ENCODE data around the gene TSEN34. TPM values are rescaled to one million over a fixed set of nuclear protein-coding genes. Genes with fewer than 3 reads are reported as not detected.

TSEN34 gene
- total RNA-seq, 1 experiment from 2014 or later = 32.0 TPM

- no peaks in the 10 kb centered on the region for H3K27me3 Mint-ChIP-seq (ENCODE audit: low read depth)
- no peak for DNase-seq (ENCODE audit: low spot score)
- H3K27ac Mint-ChIP-seq = no peak overlapping the region
- no peak for TF ChIP-seq ZNF121 (CRISPR knock-in tag; IDR thresholded peaks at IDR 0.05)
- TF ChIP-seq E2F4 (CRISPR knock-in tag; IDR thresholded peaks at IDR 0.05; ENCODE audit: borderline replicate concordance, low read depth) = no peak
- TF ChIP-seq GRHL2 (CRISPR knock-in tag; IDR thresholded peaks at IDR 0.05; ENCODE audit: insufficient replicate concordance, severe bottlenecking) = no peak
- no peak for TF ChIP-seq RORB (CRISPR knock-in tag; IDR thresholded peaks at IDR 0.05)
- TF ChIP-seq ZBTB21 (CRISPR knock-in tag; IDR thresholded peaks at IDR 0.05; ENCODE audit: borderline replicate concordance) = no peak
- TF ChIP-seq USF1 (CRISPR knock-in tag; IDR thresholded peaks at IDR 0.05) = no peak
- TF ChIP-seq CDX4 (CRISPR knock-in tag; IDR thresholded peaks at IDR 0.05; ENCODE audit: borderline replicate concordance) = no peak
- no peak for TF ChIP-seq ARID4B (CRISPR knock-in tag; IDR thresholded peaks at IDR 0.05; ENCODE audit: borderline replicate concordance)
- TF ChIP-seq E2F1 (CRISPR knock-in tag; IDR thresholded peaks at IDR 0.05) = no peak
- TF ChIP-seq CREM (CRISPR knock-in tag; IDR thresholded peaks at IDR 0.05) = no peak
- TF ChIP-seq RELA (CRISPR knock-in tag; IDR thresholded peaks at IDR 0.05; ENCODE audit: borderline replicate concordance) = no peak
- no peak for TF ChIP-seq NR1H2 (CRISPR knock-in tag; IDR thresholded peaks at IDR 0.05)
- no peak for TF ChIP-seq ZNF416 (CRISPR knock-in tag; IDR thresholded peaks at IDR 0.05)
- no peak for TF ChIP-seq GABPB1 (CRISPR knock-in tag; IDR thresholded peaks at IDR 0.05)
- TF ChIP-seq ATF3 (CRISPR knock-in tag; conservative IDR thresholded peaks at IDR 0.05) = no peak
- TF ChIP-seq ZNF423 (CRISPR knock-in tag; IDR thresholded peaks at IDR 0.05) = no peak
- no peak for TF ChIP-seq AFF4 (CRISPR knock-in tag; IDR thresholded peaks at IDR 0.05; ENCODE audit: borderline replicate concordance)
- TF ChIP-seq ZNF317 (CRISPR knock-in tag; IDR thresholded peaks at IDR 0.05; ENCODE audit: borderline replicate concordance, low read depth) = no peak
- TF ChIP-seq PRDM15 (CRISPR knock-in tag; IDR thresholded peaks at IDR 0.05) = no peak
- H3K9me3 Mint-ChIP-seq = no peaks in the 10 kb centered on the region
- CTCF ChIA-PET = interaction anchor here (0.9 to 2.2 kb wide), 9 partner anchors 9 to 152 kb away, joined by 3 to 31 read pairs (median 6); partner anchors contain the start of genes CNOT3, MBOAT7 and TSEN34
- ATAC-seq = no peak
- peaks cover 11% of the 10 kb centered on the region for H3K36me3 Mint-ChIP-seq
- H3K4me1 Mint-ChIP-seq = peaks cover 20% of the 10 kb centered on the region
- POLR2A ChIA-PET = interaction anchor here (0.6 to 1.6 kb wide), 8 partner anchors 9 to 1235 kb away, joined by 3 to 5 read pairs (median 4); partner anchors contain the start of genes MBOAT7, PRPF31, TFPT and TSEN34
- H3K4me3 Mint-ChIP-seq = no peak overlapping the region
These were observed 16.9 kb upstream of the TSEN34 start for GRCh38 chr19:54173951-54174834.
